Right lobe of liver (tissue), 6 donors: ENCODE results near the gene SLC9A3. TPM values are rescaled to one million over a fixed set of nuclear protein-coding genes. Genes with fewer than 3 reads are reported as not detected.

Experiments
- ATAC-seq, 4 donors: fragments of 200-7000 bp; cut with Tn5 transposase; one replicate each; pipeline ENCODE4 v1.9.1; 2020; ENCODE audit warnings: mild to moderate bottlenecking in 4 of 4, moderate library complexity in 4 of 4
- DNase-seq, 3 donors: peaks; one replicate each; pipeline ENCODE4 v3.0.0-alpha.2; 2020
- H3K27ac ChIP-seq, 3 donors: fragments of 200-600 bp; one replicate each; pipeline ENCODE4 v1.8.0; 2022
- H3K27me3 ChIP-seq, 2 donors: fragments of 200-600 bp; one replicate each; pipeline ENCODE4 v1.8.0; 2022
- H3K36me3 ChIP-seq, 4 donors: fragments of 200-600 bp; sonication (generic) in 1 of 4; one replicate each; pipeline versions ENCODE4 v1.5.1 to v1.8.0; 2017 to 2022; ENCODE audit warnings: control low read depth in 1 of 4
- H3K4me1 ChIP-seq, 4 donors: fragments of 200-600 bp; sonication (generic) in 1 of 4; one replicate each; pipeline versions ENCODE4 v1.5.1 to v1.8.0; 2017 to 2022; ENCODE audit warnings: control low read depth in 1 of 4
- H3K4me3 ChIP-seq, 3 donors: fragments of 200-600 bp; one replicate each; pipeline ENCODE4 v1.8.0; 2022
- H3K9me3 ChIP-seq, 4 donors: fragments of 200-600 bp; sonication (generic) in 1 of 4; one replicate each; pipeline versions ENCODE4 v1.5.1 to v1.8.0; 2017 to 2022; ENCODE audit warnings: control low read depth in 1 of 4
- CTCF ChIP-seq, 4 donors: fragments of 200-600 bp in 3 of 4; fragments of 450-650 bp in 1 of 4; IDR thresholded peaks; one replicate each; pipeline versions ENCODE4 v1.5.1 to v1.8.0; 2016 to 2022; ENCODE audit warnings: antibody characterized with exemption in 4 of 4, mild to moderate bottlenecking in 2 of 4
- POLR2A ChIP-seq: fragments of 450-650 bp; IDR thresholded peaks from one replicate; pipeline ENCODE4 v1.6.1; 2017; ENCODE audit warnings: antibody characterized with exemption, mild to moderate bottlenecking
- WGBS: methylation state at CpG from one replicate; pipeline ENCODE4 v1.1.6; 2018; ENCODE audit warnings: low coverage, low lambda C conversion rate; ENCODE audit not compliant: insufficient coverage; ENCODE audit errors: missing lambda C conversion rate; 5-methylcytosine and 5-hydroxymethylcytosine counted together
- intact Hi-C, 2 donors: fragments of 100-400 bp; cut with DNase I; formaldehyde crosslinking; loops; one replicate each; pipeline versions ENCODE4 v1.11.2 to v1.14.1; 2022
- total RNA-seq, 6 experiments: library from RNA; depleted of rRNA in 2 of 6; stranded (reverse); fragments of >200 nt in 2 of 6; fragmentation: NEBNext Ultra II Directional in 3 of 6; extraction: Animal tissue kit (Norgen Biotek cat#: 25700) in 3 of 6; gene quantifications; one replicate each; pipeline versions ENCODE4 v1.1.0 to v1.2.4, GENCODE V29; 2016 to 2023
- donor health status: DM: no; HTN: yes; CAD: no.
- donor health status: DM: no; HTN: no; CAD: no.
- donor health status: DM: no; HTN: no; CAD: no.
- donor health status: DM: no; HTN: yes; CAD: no.
- donor health status: DM: no; HTN: yes; CAD: no.

Gene SLC9A3
- total RNA-seq, 6 experiments from 2014 or later: 0.32 to 1.8 (median 0.46) TPM

- TF ChIP-seq CTCF (IDR thresholded peaks at IDR 0.05): no peak
- TF ChIP-seq POLR2A: no peak
- H3K36me3 ChIP-seq: no peaks in the 10 kb centered on the region
- DNase-seq (no peak), ATAC-seq (no peak)
- no peaks in the 10 kb centered on the region for H3K9me3 ChIP-seq
- WGBS: 78% methylated on average over 13 of the region's 19 CpGs
- H3K27ac ChIP-seq: no peak overlapping the region
- no peaks in the 10 kb centered on the region for H3K27me3 ChIP-seq
- no peaks in the 10 kb centered on the region for H3K4me1 ChIP-seq
- H3K4me3 ChIP-seq: no peak overlapping the region
- intact Hi-C loops: no loop called here
Observed at GRCh38 chr5:491856-492155, 32.4 kb downstream of the SLC9A3 start.

GRCh38 chr5:491119-491855 lies 33.0 kb downstream of the SLC9A3 start:
- no peaks in the 10 kb centered on the region for H3K36me3 ChIP-seq

GRCh38 chr5:490116-491106 lies 33.8 kb downstream of the SLC9A3 start:
- ATAC-seq (no peak), DNase-seq (no peak)
- TF ChIP-seq CTCF (IDR thresholded peaks at IDR 0.05): no peak
- TF ChIP-seq POLR2A: no peak
- no peak overlapping the region for H3K4me3 ChIP-seq
- H3K4me1 ChIP-seq: no peaks in the 10 kb centered on the region
- H3K36me3 ChIP-seq: no peaks in the 10 kb centered on the region
- no peak overlapping the region for H3K27ac ChIP-seq
- no peaks in the 10 kb centered on the region for H3K27me3 ChIP-seq
- WGBS: 89% methylated on average over 5 of the region's 48 CpGs
- no peaks in the 10 kb centered on the region for H3K9me3 ChIP-seq
- intact Hi-C loops: no loop called here

More at GRCh38 chr5:491119-491855, 33.0 kb downstream of the SLC9A3 start:
- Histone ChIP-seq H3K9me3 (no peaks in the 10 kb centered on the region), H3K27me3 (no peaks in the 10 kb centered on the region), H3K4me1 (no peaks in the 10 kb centered on the region), H3K4me3 (no peak overlapping the region), H3K27ac (no peak overlapping the region)
- ATAC-seq: no peak
- intact Hi-C loops: no loop called here
- no peak for DNase-seq
- 83% methylated on average over 13 of the region's 52 CpGs for WGBS
- TF ChIP-seq POLR2A (no peak), CTCF (IDR thresholded peaks at IDR 0.05) (no peak)

GRCh38 chr5:489689-490080 lies 34.6 kb downstream of the SLC9A3 start:
- Histone ChIP-seq H3K4me1 (no peaks in the 10 kb centered on the region), H3K36me3 (no peaks in the 10 kb centered on the region), H3K27ac (no peak overlapping the region), H3K4me3 (no peak overlapping the region), H3K27me3 (no peaks in the 10 kb centered on the region), H3K9me3 (no peaks in the 10 kb centered on the region)
- 40% methylated on average over 15 of the region's 21 CpGs for WGBS
- ATAC-seq: no peak
- intact Hi-C loops: no loop called here
- no peak for TF ChIP-seq CTCF (IDR thresholded peaks at IDR 0.05)
- no peak for TF ChIP-seq POLR2A
- DNase-seq: no peak
